Kidney glomerular epithelial cell (primary cell): ENCODE results near the gene EPB42.
"Not testable (repeated sequence)": the region's sequence is repeated elsewhere in the genome, so short reads cannot be mapped to it uniquely, and the experiment has no call there.

Experiments
- DNase-seq: peaks from one replicate; lab custom pipeline; 2025; lab: John Stamatoyannopoulos, UW

EPB42 gene

GRCh38 chr15:43185157-43186002 is 35.4 kb downstream of the EPB42 start, which contains the start of gene CCNDBP1:
CCNDBP1 (plus strand) TSS chr15:43185403; CDS start chr15:43185499, 96 bp downstream.
- DNase-seq = peak; percentile 74

- no peak for DNase-seq
Observed at GRCh38 chr15:43184407-43185124, 36.3 kb downstream of the EPB42 start.

GRCh38 chr15:43183270-43183669 is 37.5 kb downstream of the EPB42 start:
- no peak for DNase-seq

- not testable (repeated sequence) for DNase-seq
Observed at GRCh38 chr15:43177147-43177546, 43.7 kb downstream of the EPB42 start.

GRCh38 chr15:43175656-43176309 is 45.0 kb downstream of the EPB42 start:
- DNase-seq = not testable (repeated sequence)

- DNase-seq = no peak
Observed at GRCh38 chr15:43169888-43170287, 50.9 kb downstream of the EPB42 start.

- DNase-seq = peak; percentile 8
Observed at GRCh38 chr15:43168192-43169107, 52.4 kb downstream of the EPB42 start.

- DNase-seq = not testable (repeated sequence)
Observed at GRCh38 chr15:43167261-43167660, 53.6 kb downstream of the EPB42 start.

GRCh38 chr15:43165801-43166325 is 55.0 kb downstream of the EPB42 start:
- DNase-seq = no peak

- DNase-seq = no peak
Observed at GRCh38 chr15:43153269-43153668, 67.5 kb downstream of the EPB42 start.

- DNase-seq = no peak
Observed at GRCh38 chr15:43151688-43152087, 69.1 kb downstream of the EPB42 start.

GRCh38 chr15:43150191-43150929 is 70.5 kb downstream of the EPB42 start:
- peak; percentile 17 for DNase-seq
